Left ventricle myocardium inferior (tissue), 1 donor: ENCODE results near the gene MYOF. TPM values are rescaled to one million over a fixed set of nuclear protein-coding genes. Genes with fewer than 3 reads are reported as not detected.

Source experiments
- DNase-seq: peaks from one replicate; pipeline ENCODE4 v3.0.0-alpha.2; 2020
- H3K27ac ChIP-seq: fragments of 200-600 bp; replicated peaks from 2 replicates; pipeline ENCODE4 v1.8.0; 2021
- H3K27me3 ChIP-seq: fragments of 200-600 bp; 2 replicates; pipeline ENCODE4 v1.8.0; 2021; ENCODE audit warnings: low read depth
- H3K36me3 ChIP-seq: fragments of 200-600 bp; 2 replicates; pipeline ENCODE4 v1.8.0; 2021
- H3K4me1 ChIP-seq: fragments of 200-600 bp; 2 replicates; pipeline ENCODE4 v1.8.0; 2021
- H3K4me3 ChIP-seq: fragments of 200-600 bp; 2 replicates; pipeline ENCODE4 v1.8.0; 2021; ENCODE audit warnings: mild to moderate bottlenecking, moderate library complexity
- H3K9me3 ChIP-seq: fragments of 200-600 bp; replicated peaks from 2 replicates; pipeline ENCODE4 v1.8.0; 2021
- intact Hi-C: fragments of 100-400 bp; cut with micrococcal nuclease; formaldehyde crosslinking; loops from one replicate; pipeline ENCODE4 v1.11.0; 2022
- total RNA-seq: library from RNA; stranded (reverse); fragmentation: NEBNext Ultra II Directional; extraction: Animal tissue kit (Norgen Biotek cat#: 25700); gene quantifications from one replicate; pipeline ENCODE4 v1.2.1, GENCODE V29; 2021
- TF ChIP-seq, protein P1 (sequence below): fragments of 200-600 bp; IDR thresholded peaks from 2 replicates; pipeline ENCODE4 v1.8.0; 2021; ENCODE audit warnings: antibody characterized with exemption, mild to moderate bottlenecking, borderline replicate concordance
- donor health status: DM: no; HTN: yes; CAD: no; lungs with severe emphysema.

The MYOF gene
- total RNA-seq, 1 donor from 2014 or later, result 43.6 TPM

DNA sequence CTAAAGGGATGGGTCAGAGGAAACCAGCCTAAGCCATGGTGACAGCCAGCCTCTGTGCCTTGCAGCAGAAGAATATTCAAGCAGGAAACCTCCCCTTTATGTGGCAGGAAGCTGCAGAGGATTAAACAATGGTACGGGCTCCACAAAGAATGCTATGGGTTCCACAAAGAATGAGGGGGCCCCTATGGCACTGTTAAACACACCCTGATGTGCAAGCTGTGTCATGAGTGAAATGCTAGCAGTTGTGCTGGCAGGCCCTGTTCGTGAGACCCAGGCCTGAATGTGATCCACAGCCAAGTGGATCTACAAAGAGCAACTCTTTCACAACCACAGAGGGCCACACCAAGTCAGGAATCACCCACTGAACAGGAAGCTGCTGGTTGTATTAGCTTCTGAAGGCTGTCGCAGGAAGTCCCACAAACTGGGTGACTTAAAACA lies 68.9 kb downstream of the MYOF start:
- Histone ChIP-seq H3K27ac (peak overlapping the region; percentile 73), H3K36me3 (peaks cover 10% of the 10 kb centered on the region), H3K9me3 (no peaks in the 10 kb centered on the region), H3K4me1 (peaks cover 34% of the 10 kb centered on the region), H3K4me3 (no peak overlapping the region), H3K27me3 (no peaks in the 10 kb centered on the region)
- intact Hi-C loops, result no loop called here
- TF ChIP-seq, protein P1, sequence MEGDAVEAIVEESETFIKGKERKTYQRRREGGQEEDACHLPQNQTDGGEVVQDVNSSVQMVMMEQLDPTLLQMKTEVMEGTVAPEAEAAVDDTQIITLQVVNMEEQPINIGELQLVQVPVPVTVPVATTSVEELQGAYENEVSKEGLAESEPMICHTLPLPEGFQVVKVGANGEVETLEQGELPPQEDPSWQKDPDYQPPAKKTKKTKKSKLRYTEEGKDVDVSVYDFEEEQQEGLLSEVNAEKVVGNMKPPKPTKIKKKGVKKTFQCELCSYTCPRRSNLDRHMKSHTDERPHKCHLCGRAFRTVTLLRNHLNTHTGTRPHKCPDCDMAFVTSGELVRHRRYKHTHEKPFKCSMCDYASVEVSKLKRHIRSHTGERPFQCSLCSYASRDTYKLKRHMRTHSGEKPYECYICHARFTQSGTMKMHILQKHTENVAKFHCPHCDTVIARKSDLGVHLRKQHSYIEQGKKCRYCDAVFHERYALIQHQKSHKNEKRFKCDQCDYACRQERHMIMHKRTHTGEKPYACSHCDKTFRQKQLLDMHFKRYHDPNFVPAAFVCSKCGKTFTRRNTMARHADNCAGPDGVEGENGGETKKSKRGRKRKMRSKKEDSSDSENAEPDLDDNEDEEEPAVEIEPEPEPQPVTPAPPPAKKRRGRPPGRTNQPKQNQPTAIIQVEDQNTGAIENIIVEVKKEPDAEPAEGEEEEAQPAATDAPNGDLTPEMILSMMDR, result no peak
- DNase-seq, result no peak

DNA sequence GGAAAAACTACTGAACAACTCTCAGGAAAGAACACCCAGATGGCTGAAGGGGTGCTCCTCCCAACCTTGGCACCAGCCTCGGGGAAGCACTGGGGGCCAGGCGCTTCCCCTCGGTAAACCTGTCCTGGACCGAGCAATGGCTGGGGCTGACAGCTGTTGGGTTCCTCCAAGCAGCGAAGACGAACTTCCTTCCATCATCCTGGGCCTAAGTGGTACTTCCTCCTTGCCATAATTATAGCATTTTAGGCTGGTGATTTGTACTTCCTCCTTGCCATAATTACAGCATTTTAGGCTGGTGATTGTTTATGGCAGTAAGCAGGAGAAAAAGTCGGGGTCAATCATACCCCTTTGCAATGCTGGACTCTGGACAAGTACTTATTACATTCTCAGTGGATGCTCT lies 69.3 kb downstream of the MYOF start:
- no peaks in the 10 kb centered on the region for H3K27me3 ChIP-seq
- peak overlapping the region; percentile 73 for H3K27ac ChIP-seq
- no peak overlapping the region for H3K4me3 ChIP-seq
- H3K9me3 ChIP-seq, result no peaks in the 10 kb centered on the region
- intact Hi-C loops, result no loop called here
- no peak for DNase-seq
- H3K36me3 ChIP-seq, result peaks cover 14% of the 10 kb centered on the region
- TF ChIP-seq, protein P1, result no peak
- H3K4me1 ChIP-seq, result peaks cover 29% of the 10 kb centered on the region

DNA sequence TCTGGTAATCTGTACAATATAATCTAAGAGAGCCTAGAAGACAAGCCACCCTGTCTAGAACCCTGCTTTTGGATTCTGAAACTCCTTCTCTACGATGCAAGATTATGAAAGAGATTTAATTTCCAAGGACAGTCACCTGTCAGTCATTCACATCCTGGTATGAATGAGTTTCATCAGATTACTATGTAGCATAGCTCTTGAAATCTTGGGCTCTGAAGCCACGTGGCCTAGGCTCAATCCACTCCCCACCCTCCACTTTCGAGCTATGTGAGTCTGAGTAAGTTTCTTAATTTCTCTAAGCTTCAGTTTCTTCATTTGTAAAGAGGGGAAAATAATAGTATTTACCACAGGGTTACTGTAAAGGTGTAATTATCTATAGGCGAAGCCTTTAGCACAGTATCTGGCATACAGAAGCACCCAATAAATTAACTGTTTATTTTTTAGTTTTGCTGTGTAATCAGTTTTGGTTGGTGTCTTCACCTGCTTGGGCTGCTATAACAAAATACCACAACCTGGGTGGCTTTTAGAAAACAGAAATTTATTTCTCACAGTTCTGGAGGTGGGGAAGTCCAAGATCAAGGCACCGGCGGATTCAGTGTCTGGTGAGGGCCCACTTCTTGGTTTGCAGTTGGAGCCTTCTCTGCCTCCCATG lies 71.3 kb downstream of the MYOF start:
- peak overlapping the region; percentile 1 for H3K27ac ChIP-seq
- H3K36me3 ChIP-seq, result peaks cover 17% of the 10 kb centered on the region
- H3K27me3 ChIP-seq, result no peaks in the 10 kb centered on the region
- intact Hi-C loops, result no loop called here
- H3K4me1 ChIP-seq, result peaks cover 17% of the 10 kb centered on the region
- H3K9me3 ChIP-seq, result no peaks in the 10 kb centered on the region
- TF ChIP-seq, protein P1, result no peak
- no peak overlapping the region for H3K4me3 ChIP-seq
- no peak for DNase-seq

DNA sequence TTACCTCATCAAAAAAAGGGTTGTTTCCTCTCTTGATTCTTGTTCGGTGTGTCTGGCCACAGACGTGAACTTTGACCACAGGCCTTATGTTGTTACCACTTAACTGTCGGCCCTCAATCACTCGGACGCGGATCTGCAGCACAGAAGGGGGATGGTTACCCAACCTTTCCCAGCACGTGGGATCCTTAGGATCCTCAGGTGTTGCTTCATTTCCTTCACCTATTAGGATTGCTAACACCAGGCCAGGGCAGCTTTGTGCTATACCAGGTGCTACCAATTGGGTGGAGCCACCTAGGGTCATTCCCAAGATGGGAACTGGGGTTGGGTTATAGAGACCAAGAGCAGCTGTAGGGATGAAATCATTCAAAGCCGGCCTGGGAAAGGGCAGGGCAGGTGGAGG lies 73.4 kb downstream of the MYOF start:
- H3K36me3 ChIP-seq, result peaks cover 17% of the 10 kb centered on the region
- H3K4me1 ChIP-seq, result peaks cover 22% of the 10 kb centered on the region
- TF ChIP-seq, protein P1, result no peak
- no peak for DNase-seq
- no peak overlapping the region for H3K27ac ChIP-seq
- H3K4me3 ChIP-seq, result no peak overlapping the region
- intact Hi-C loops, result no loop called here
- no peaks in the 10 kb centered on the region for H3K27me3 ChIP-seq
- H3K9me3 ChIP-seq, result no peaks in the 10 kb centered on the region

DNA sequence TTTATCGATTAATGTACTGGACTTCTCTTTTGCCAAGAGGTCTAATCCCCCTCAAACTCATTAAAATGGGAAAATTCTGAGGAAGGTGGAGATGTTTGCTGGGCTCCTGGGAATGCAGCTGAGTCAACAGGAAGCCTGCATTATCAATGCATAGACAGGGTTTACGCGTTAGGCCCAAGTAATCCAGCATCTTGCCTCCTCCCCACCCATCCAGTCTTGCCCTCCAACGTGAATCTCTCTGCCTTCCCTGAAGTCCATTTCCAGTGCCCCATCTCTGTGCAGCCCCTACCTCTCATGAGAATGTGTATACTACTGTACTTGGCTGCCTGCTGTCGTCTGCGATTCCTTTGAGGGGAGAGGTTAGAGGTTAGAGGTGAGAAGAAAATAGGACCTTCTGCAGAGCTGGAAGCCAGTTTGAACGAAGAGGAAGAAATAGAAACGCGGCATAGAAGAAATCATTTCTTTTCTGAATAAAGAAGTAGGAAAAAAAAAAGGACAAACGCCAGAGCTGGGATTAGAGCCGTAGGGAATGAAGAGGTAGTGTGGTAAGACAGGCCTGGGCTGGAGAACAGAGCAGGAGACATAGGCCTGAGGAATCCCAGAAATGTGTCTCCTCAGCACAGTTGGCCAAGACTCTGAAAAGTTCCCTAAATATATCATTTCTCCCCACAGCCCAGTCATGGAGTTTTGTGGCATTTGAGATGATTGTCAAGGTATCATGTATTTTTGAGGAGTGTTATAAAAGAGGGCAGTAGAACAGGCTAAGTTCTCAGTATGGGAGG lies 75.6 kb downstream of the MYOF start:
- Histone ChIP-seq H3K27ac (peak overlapping the region; percentile 38), H3K36me3 (peaks cover 17% of the 10 kb centered on the region), H3K9me3 (no peaks in the 10 kb centered on the region), H3K27me3 (no peaks in the 10 kb centered on the region), H3K4me1 (peaks cover 19% of the 10 kb centered on the region), H3K4me3 (no peak overlapping the region)
- intact Hi-C loops, result no loop called here
- TF ChIP-seq, protein P1, result no peak
- no peak for DNase-seq
